A549 treated with dexamethasone at 1 μM for 4 hours (cell line): ENCODE data around the gene SLC25A14. TPM values are rescaled to one million over a fixed set of nuclear protein-coding genes. Genes with fewer than 3 reads are reported as not detected.

Source experiments
- total RNA-seq: library from RNA; stranded (reverse); fragments of 200-300 nt; extraction: Qiagen RNA extraction; gene quantifications from 5 replicates; pipeline ENCODE4 v1.2.3, GENCODE V29; 2022

Gene SLC25A14
- 16.8 to 19.4 TPM (median 17.4 TPM) in 5 replicates for total RNA-seq

GRCh38 chrX:130339408-130340222 lies at the start of gene SLC25A14:
TSS of gene SLC25A14 (plus strand) at chrX:130339919. CDS start at chrX:130340279, 360 bp downstream.

DNA sequence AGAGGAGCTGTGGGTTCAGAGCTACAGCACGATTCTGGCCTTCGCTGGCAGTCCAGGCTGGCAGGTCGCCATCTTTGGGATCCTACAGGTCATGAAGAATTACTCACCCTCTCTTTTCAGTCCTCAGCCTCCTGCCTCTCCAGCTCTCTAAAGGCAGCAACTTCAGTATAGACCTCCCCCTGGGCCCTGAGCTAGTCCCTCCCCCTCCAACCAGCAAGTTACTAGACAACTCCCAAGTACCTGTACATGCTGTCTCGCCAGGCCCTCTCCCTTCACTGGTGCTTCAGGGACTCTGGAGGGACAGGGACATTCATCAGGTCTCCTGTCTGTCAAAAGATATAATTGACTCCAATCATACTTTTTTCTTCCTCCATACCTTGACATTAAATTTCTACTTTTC lies 45.8 kb downstream of the SLC25A14 start, which contains the start of gene GPR119:
TSS of gene GPR119 (minus strand) at position 155 of the 400 bp plus-strand sequence. CDS start 227 bp downstream, outside the sequence.

GRCh38 chrX:130401415-130402207 lies 61.9 kb downstream of the SLC25A14 start, which contains the start of gene RBMX2:
TSS of gene RBMX2 (plus strand) at chrX:130401987. CDS start at chrX:130402033, 46 bp downstream.

Other genes with a start within 250 kb of the SLC25A14 start
- gene ELF4, start 229.4 kb upstream of the SLC25A14 start, total RNA-seq = 25.0 to 31.6 TPM (median 29.7 TPM) in 5 replicates
- gene AIFM1, start 174.1 kb upstream of the SLC25A14 start, total RNA-seq = 69.0 to 74.6 TPM (median 72.0 TPM) in 5 replicates
- 0.11 to 0.19 TPM (median 0.17 TPM) in 5 replicates for gene RAB33A, start 168.0 kb upstream of the SLC25A14 start, total RNA-seq
- 2.7 to 4.6 TPM (median 3.2 TPM) in 5 replicates for gene ZNF280C, start 71.0 kb upstream of the SLC25A14 start, total RNA-seq
- gene GPR119, start 45.8 kb downstream of the SLC25A14 start, total RNA-seq = not detected in 5 replicates
- gene RBMX2, start 62.1 kb downstream of the SLC25A14 start, total RNA-seq = 28.2 to 33.1 TPM (median 29.9 TPM) in 5 replicates